Heart left ventricle (tissue), 16 donors: ENCODE results near the gene MTMR1. TPM values are rescaled to one million over a fixed set of nuclear protein-coding genes. Genes with fewer than 3 reads are reported as not detected.
A peak's percentile ranks its signal among the peaks of the same experiment; 100 is the strongest.

ENCODE experiments used
- ATAC-seq, 4 donors: fragments of 200-7000 bp; cut with Tn5 transposase; one replicate each; pipeline ENCODE4 v1.9.1; 2020 to 2022; ENCODE audit warnings: moderate library complexity in 4 of 4, mild to moderate bottlenecking in 3 of 4, moderate number of reproducible peaks in 1 of 4
- DNase-seq, 5 donors: peaks; one replicate each; pipeline ENCODE4 v3.0.0-alpha.2; 2020
- H3K27ac ChIP-seq, 12 donors: fragments of 200-600 bp; sonication (generic) in 4 of 12; one replicate each; pipeline versions ENCODE4 v1.5.0 to v1.8.0; 2016 to 2022; ENCODE audit warnings: mild to moderate bottlenecking in 2 of 12
- H3K27me3 ChIP-seq, 9 donors: fragments of 200-600 bp; sonication (generic) in 2 of 9; one replicate each; pipeline versions ENCODE4 v1.5.1 to v1.8.0; 2016 to 2022; ENCODE audit warnings: mild to moderate bottlenecking in 3 of 9
- H3K36me3 ChIP-seq, 9 donors: fragments of 200-600 bp; sonication (generic) in 2 of 9; one replicate each; pipeline versions ENCODE4 v1.5.0 to v1.8.0; 2018 to 2022; ENCODE audit warnings: mild to moderate bottlenecking in 2 of 9
- H3K4me1 ChIP-seq, 12 donors: fragments of 200-600 bp; sonication (generic) in 4 of 12; one replicate each; pipeline versions ENCODE4 v1.5.0 to v1.8.0; 2016 to 2022; ENCODE audit warnings: mild to moderate bottlenecking in 3 of 12
- H3K4me3 ChIP-seq, 12 donors: fragments of 200-600 bp; sonication (generic) in 4 of 12; one replicate each; pipeline versions ENCODE4 v1.5.0 to v1.8.0; 2017 to 2022; ENCODE audit warnings: mild to moderate bottlenecking in 9 of 12, moderate library complexity in 4 of 12
- H3K9me3 ChIP-seq, 12 donors: fragments of 200-600 bp; sonication (generic) in 4 of 12; one replicate each; pipeline versions ENCODE4 v1.5.0 to v1.8.0; 2016 to 2022; ENCODE audit warnings: mild to moderate bottlenecking in 1 of 12
- POLR2A ChIP-seq, 2 donors: fragments of 450-650 bp; IDR thresholded peaks; one replicate each; pipeline ENCODE4 v1.6.1; 2017; ENCODE audit warnings: antibody characterized with exemption in 2 of 2, mild to moderate bottlenecking in 2 of 2, moderate library complexity in 2 of 2
- WGBS, 4 donors: extraction: QIAGEN DNeasy Blood & Tissue Kit in 2 of 4; methylation state at CpG; one replicate each; pipeline versions ENCODE4 v1.1.5 to v1.1.7; 2013 to 2018; 5-methylcytosine and 5-hydroxymethylcytosine counted together
- intact Hi-C, 10 donors: fragments of 100-400 bp; cut with DNase I; formaldehyde crosslinking; loops; one replicate each; pipeline versions ENCODE4 v1.11.1 to v1.14.2; 2022
- polyA plus RNA-seq, 2 donors: library from polyadenylated mRNA; stranded (reverse); fragments of 200-250 nt; gene quantifications; one replicate each; pipeline ENCODE4 v1.2.3, GENCODE V29; 2013
- total RNA-seq, 9 donors: library from RNA; depleted of rRNA in 2 of 9; stranded (reverse); fragments of >200 nt in 2 of 9; fragmentation: NEBNext Ultra II Directional in 3 of 9; extraction: Animal tissue kit (Norgen Biotek cat#: 25700) in 3 of 9; gene quantifications; one replicate each; pipeline versions ENCODE4 v1.1.0 to v1.2.4, GENCODE V29; 2016 to 2023
- TF ChIP-seq, protein P1 (sequence below), 12 donors: fragments of 200-600 bp; sonication (generic) in 4 of 12; IDR thresholded peaks; one replicate each; pipeline versions ENCODE4 v1.5.0 to v1.8.0; 2018 to 2022; ENCODE audit warnings: antibody characterized with exemption in 12 of 12, mild to moderate bottlenecking in 5 of 12
- donor health status: ischemic (EF 13 %, LVEDD 7.1; RV severe dilation, severe dysfunction).
- donor health status: healthy with polysubstance abuse.
- donor health status: DM: no; HTN: yes; CAD: no.
- donor health status: DM: no; HTN: no; CAD: no.
- donor health status: ischemic (EF 25% LVEDD 6.9; RV normal size, moderate dysfunction).
- donor health status: ischemic (EF 25% LVEDD 5.7; RV mildly dilated, moderate dysfunction).
- donor health status: healthy.
- donor health status: DM: yes; HTN: yes; CAD: no.
- donor health status: ischemic (EF 35%, LVEDD 5.7; RV mildly dilated, moderate dysfunction).
- donor health status: nonischemic (EF 11% LVEDD 7.7; RV severe dilation, severe dysfunction).
- donor health status: DM: yes; HTN: yes; CAD: no.
- donor health status: PGD.
- donor health status: ischemic (EF 29% LVEDD 5.4; RV normal size, mild dysfunction).
- donor health status: nonischemic (EF 23%, LVEDD 6.1; RV moderate dilation, normal function).

The MTMR1 gene
- total and polyA plus RNA-seq, 11 donors, result 5.1 to 59.7 (median 21.0) TPM

DNA sequence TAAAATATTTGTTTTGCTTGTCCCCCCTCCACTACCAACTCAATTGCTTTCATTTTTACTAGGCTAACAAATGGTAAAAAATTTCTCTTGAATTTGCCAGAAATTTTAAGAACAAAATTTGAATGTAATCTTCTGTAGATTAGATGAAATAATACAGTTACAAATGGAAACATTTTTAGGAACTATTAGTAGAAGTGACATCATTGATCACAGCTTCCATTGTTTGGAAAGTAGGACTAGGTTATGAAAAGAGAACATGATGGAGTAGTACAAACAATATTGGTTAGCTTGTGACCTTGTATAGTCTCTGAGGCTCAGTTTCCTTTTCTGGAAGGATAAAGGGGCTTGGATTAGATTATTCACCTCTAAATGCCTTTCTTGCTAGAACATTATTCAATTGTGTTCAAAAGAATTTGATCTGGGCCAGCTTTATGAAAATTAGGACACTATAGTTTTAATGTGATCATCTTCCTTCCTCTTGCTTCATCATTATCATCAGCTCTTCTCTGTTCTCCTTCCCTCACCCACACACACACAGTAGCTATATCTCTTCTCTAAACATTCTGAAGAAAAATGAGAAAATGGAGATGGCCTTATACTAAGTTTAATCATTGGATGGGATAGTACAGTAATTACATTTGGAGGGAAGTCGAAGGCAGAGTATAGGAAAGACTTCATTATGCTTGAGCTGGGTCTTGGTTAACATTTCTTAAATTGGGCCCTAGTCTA, 9.9 kb downstream of the MTMR1 start:
- H3K27ac ChIP-seq, result peak overlapping the region in 1 of 12 donors; percentile 12
- no peaks in the 10 kb centered on the region for H3K27me3 ChIP-seq
- H3K4me3 ChIP-seq, result no peak overlapping the region
- 75 to 100% (median 90%) methylated on average over 1 of the region's 1 CpG for WGBS, 4 donors
- H3K9me3 ChIP-seq, result no peaks in the 10 kb centered on the region
- peaks cover 0 to 22% (median 0%) of the 10 kb centered on the region in 9 donors for H3K36me3 ChIP-seq
- intact Hi-C loops, result loop anchor here in 1 of 10 donors (10.0 kb wide), 1 partner anchor 748 kb away; no protein-coding TSS in a partner anchor
- TF ChIP-seq POLR2A (IDR thresholded peaks at IDR 0.05), result no peak
- TF ChIP-seq, protein P1, sequence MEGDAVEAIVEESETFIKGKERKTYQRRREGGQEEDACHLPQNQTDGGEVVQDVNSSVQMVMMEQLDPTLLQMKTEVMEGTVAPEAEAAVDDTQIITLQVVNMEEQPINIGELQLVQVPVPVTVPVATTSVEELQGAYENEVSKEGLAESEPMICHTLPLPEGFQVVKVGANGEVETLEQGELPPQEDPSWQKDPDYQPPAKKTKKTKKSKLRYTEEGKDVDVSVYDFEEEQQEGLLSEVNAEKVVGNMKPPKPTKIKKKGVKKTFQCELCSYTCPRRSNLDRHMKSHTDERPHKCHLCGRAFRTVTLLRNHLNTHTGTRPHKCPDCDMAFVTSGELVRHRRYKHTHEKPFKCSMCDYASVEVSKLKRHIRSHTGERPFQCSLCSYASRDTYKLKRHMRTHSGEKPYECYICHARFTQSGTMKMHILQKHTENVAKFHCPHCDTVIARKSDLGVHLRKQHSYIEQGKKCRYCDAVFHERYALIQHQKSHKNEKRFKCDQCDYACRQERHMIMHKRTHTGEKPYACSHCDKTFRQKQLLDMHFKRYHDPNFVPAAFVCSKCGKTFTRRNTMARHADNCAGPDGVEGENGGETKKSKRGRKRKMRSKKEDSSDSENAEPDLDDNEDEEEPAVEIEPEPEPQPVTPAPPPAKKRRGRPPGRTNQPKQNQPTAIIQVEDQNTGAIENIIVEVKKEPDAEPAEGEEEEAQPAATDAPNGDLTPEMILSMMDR (IDR thresholded peaks at IDR 0.05), result no peak
- ATAC-seq, result no peak
- H3K4me1 ChIP-seq, result peaks cover 0 to 6% (median 0%) of the 10 kb centered on the region in 12 donors
- DNase-seq, result no peak

DNA sequence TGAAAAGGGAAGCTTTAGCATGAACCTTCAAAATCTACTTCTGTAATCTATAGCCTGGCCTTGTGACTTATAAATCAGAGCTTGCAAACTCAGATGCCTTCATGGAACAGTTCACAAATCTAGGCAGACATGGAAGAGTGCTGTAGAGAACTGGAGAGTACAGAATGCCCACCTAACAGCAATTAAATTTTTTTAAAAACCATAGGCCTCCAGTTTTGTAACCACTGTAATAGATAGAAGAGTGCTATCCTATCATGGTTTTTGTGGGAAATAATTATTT, 10.4 kb downstream of the MTMR1 start:
- TF ChIP-seq, protein P1 (IDR thresholded peaks at IDR 0.05), result no peak
- TF ChIP-seq POLR2A (IDR thresholded peaks at IDR 0.05), result no peak
- no peak for DNase-seq
- Histone ChIP-seq H3K4me1 (peaks cover 0 to 6% (median 0%) of the 10 kb centered on the region in 12 donors), H3K27me3 (no peaks in the 10 kb centered on the region), H3K36me3 (peaks cover 0 to 22% (median 0%) of the 10 kb centered on the region in 9 donors), H3K27ac (peak overlapping the region in 1 of 12 donors; percentile 12), H3K9me3 (no peaks in the 10 kb centered on the region), H3K4me3 (no peak overlapping the region)
- ATAC-seq, result no peak
- intact Hi-C loops, result loop anchor here in 1 of 10 donors (10.0 kb wide), 1 partner anchor 749 kb away; no protein-coding TSS in a partner anchor

DNA sequence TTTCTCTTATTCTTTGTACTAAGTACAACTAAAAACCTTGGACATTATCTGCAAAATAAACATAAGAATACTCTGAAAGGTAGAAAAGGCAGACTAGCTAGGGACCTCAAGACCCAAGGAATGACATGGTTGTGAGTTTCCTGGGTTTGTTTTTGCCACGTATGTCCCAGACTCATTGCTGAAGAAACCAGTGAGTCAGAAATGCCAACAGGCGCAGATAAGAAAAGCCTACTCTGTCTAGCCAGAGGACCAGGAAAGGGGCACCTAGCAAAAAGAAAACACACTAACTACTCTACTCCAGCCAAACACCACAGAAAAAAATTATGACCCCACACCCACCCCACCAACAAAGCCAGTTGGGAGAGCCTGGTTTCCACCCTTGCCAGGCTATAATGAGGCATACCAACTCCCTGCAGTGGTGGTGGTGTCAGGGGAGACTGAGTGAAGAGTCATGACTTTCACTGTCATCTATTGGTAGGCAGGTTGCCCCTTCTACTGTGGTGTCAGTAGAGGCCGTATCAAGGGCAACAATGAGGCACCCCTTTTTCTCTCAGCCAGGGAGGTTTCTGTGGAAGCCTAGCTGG, 10.9 kb downstream of the MTMR1 start:
- H3K4me3 ChIP-seq, result no peak overlapping the region
- intact Hi-C loops, result loop anchor here in 1 of 10 donors (10.0 kb wide), 1 partner anchor 749 kb away; no protein-coding TSS in a partner anchor

DNA sequence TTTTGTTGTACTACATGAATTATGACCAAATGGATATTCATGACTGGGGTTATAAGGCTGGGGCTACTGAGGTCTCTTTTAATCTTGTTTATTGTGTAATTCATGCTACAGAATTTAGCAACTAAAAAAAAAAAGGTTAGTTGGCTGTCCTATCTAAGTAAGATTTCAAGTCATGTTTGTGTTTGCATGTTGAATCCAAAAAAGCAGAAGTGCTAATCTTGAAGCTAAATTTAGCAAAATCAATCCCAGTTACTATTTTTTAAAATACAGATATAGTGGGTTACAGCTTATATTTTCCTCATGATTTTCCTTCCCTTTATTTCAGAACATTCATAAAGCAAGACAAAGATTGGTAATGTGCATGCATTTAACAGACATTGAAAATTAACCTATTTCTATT, 19.4 kb downstream of the MTMR1 start:
- no peak for ATAC-seq
- TF ChIP-seq, protein P1 (IDR thresholded peaks at IDR 0.05), result no peak
- TF ChIP-seq POLR2A (IDR thresholded peaks at IDR 0.05), result no peak
- H3K27me3 ChIP-seq, result no peaks in the 10 kb centered on the region
- H3K27ac ChIP-seq, result no peak overlapping the region
- H3K36me3 ChIP-seq, result peaks cover 0 to 1% (median 0%) of the 10 kb centered on the region in 9 donors
- H3K4me1 ChIP-seq, result peaks cover 0 to 5% (median 0%) of the 10 kb centered on the region in 12 donors
- intact Hi-C loops, result loop anchor here in 1 of 10 donors (10.0 kb wide), 1 partner anchor 748 kb away; no protein-coding TSS in a partner anchor
- H3K9me3 ChIP-seq, result no peaks in the 10 kb centered on the region
- H3K4me3 ChIP-seq, result no peak overlapping the region
- DNase-seq, result no peak

More for the DNA sequence above, 10.9 kb downstream of the MTMR1 start:
- Histone ChIP-seq H3K4me1 (peaks cover 0 to 6% (median 0%) of the 10 kb centered on the region in 12 donors), H3K27me3 (no peaks in the 10 kb centered on the region), H3K9me3 (no peaks in the 10 kb centered on the region), H3K36me3 (peaks cover 0 to 22% (median 0%) of the 10 kb centered on the region in 9 donors), H3K27ac (peak overlapping the region in 1 of 12 donors; percentile 12)
- DNase-seq (no peak), ATAC-seq (peak in 2 of 4 donors; percentile 31 to 61)
- TF ChIP-seq, protein P1 (IDR thresholded peaks at IDR 0.05), result no peak
- TF ChIP-seq POLR2A (IDR thresholded peaks at IDR 0.05), result no peak
- 61 to 81% (median 69%) methylated on average over 2 to 3 of the region's 3 CpGs for WGBS, 4 donors
